ENCODE data around the gene CRCP. TPM values are rescaled to one million over a fixed set of nuclear protein-coding genes. Genes with fewer than 3 reads are reported as not detected.

CRCP gene
- total and polyA plus RNA-seq, 7 donors, result 18.6 to 48.5 (median 25.7) TPM

DNA sequence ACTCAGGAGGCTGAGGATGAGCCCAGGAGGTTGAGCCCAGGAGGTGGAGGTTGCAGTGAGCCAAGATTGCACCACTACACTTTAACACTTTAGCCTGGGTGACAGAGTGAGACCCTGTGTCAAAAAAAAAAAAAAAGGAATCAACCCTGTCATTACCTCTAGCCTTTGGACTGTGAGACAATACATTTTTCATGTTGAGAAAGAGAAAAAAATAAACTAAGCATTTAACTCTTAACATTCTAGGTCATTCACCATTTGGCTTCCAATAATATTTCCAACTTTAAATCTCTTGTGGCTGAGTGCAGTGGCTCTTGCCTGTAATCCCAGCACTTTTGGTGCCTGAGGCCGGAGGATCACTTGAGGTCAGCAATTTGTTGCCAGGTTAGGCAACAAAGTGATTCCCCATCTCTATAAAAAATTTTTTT, 48.6 kb downstream of the CRCP start:
- Histone ChIP-seq H3K9me3 (no peaks in the 10 kb centered on the region), H3K4me3 (no peak overlapping the region), H3K36me3 (peaks cover 0 to 6% (median 0%) of the 10 kb centered on the region in 4 donors), H3K4me1 (no peaks in the 10 kb centered on the region), H3K27ac (no peak overlapping the region), H3K27me3 (no peaks in the 10 kb centered on the region)
- 91 to 93% methylated on average over 1 of the region's 1 CpG for WGBS, 2 donors
- intact Hi-C loops (cut with DNase I), result no loop called here
- no peak for DNase-seq
- TF ChIP-seq EP300 (IDR thresholded peaks at IDR 0.05) (no peak), POLR2AphosphoS5 (IDR thresholded peaks at IDR 0.05) (no peak), POLR2A (IDR thresholded peaks at IDR 0.05) (no peak)
- TF ChIP-seq, protein P1, sequence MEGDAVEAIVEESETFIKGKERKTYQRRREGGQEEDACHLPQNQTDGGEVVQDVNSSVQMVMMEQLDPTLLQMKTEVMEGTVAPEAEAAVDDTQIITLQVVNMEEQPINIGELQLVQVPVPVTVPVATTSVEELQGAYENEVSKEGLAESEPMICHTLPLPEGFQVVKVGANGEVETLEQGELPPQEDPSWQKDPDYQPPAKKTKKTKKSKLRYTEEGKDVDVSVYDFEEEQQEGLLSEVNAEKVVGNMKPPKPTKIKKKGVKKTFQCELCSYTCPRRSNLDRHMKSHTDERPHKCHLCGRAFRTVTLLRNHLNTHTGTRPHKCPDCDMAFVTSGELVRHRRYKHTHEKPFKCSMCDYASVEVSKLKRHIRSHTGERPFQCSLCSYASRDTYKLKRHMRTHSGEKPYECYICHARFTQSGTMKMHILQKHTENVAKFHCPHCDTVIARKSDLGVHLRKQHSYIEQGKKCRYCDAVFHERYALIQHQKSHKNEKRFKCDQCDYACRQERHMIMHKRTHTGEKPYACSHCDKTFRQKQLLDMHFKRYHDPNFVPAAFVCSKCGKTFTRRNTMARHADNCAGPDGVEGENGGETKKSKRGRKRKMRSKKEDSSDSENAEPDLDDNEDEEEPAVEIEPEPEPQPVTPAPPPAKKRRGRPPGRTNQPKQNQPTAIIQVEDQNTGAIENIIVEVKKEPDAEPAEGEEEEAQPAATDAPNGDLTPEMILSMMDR (IDR thresholded peaks at IDR 0.05), result no peak

DNA sequence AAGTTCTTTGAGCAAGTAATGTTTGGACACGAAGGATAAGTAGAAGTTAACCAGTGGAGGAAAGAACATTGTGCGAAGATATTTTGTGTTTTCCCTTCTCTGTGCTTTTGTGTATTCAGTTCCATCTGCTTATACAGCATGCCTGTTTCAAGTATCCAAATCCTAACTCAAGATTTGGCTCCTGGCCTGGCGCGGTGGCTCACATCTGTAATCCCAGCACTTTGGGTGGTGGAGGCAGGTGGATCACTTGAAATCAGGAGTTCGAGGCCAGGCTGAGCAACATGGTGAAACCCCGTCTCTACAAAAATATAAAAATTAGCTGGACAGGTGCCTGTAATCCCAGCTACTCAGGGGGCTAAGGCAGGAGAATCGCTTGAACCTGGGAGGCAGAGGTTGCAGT, 49.7 kb downstream of the CRCP start:
- DNase-seq, result no peak
- TF ChIP-seq, protein P1 (IDR thresholded peaks at IDR 0.05), result no peak
- TF ChIP-seq EP300 (IDR thresholded peaks at IDR 0.05), result no peak
- TF ChIP-seq POLR2AphosphoS5 (IDR thresholded peaks at IDR 0.05), result no peak
- TF ChIP-seq POLR2A (IDR thresholded peaks at IDR 0.05), result no peak
- no peaks in the 10 kb centered on the region for H3K4me1 ChIP-seq
- no peaks in the 10 kb centered on the region for H3K27me3 ChIP-seq
- no peak overlapping the region for H3K4me3 ChIP-seq
- intact Hi-C loops (cut with DNase I), result no loop called here
- 87% methylated on average over 7 of the region's 7 CpGs for WGBS, 2 donors
- H3K27ac ChIP-seq, result no peak overlapping the region
- H3K9me3 ChIP-seq, result no peaks in the 10 kb centered on the region
- no peaks in the 10 kb centered on the region for H3K36me3 ChIP-seq

DNA sequence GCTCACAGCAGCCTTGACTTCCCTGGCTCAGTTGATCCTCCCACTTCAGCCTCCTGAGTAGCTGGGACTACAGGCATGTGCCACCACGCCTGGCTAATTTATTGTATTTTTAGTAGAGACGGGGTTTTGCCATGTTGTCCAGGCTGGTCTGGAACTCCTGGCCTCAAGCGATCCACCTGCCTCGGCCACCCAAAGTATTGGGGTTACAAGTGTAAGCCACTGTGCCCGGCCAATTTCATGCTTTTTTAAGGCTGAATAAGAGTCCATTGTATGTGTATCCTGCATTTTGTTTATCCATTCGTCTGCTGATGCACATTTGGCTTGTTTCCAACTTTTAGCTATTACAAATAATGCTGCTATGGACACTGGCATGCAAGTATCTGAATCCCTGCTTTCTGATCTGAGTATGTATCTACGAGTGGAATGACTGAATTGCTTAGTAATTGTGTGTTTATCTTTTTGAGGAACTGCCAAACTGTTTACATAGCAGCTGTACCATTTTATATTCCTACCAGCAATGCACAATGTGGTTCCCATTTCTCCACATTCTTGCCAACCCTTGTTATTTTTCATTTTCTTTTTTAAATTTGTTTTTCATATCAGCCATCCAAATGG, 53.2 kb downstream of the CRCP start:
- Histone ChIP-seq H3K4me1 (no peaks in the 10 kb centered on the region), H3K4me3 (no peak overlapping the region), H3K9me3 (no peaks in the 10 kb centered on the region), H3K36me3 (no peaks in the 10 kb centered on the region), H3K27me3 (no peaks in the 10 kb centered on the region), H3K27ac (no peak overlapping the region)
- WGBS, 2 donors, result 54 to 68% methylated on average over 7 of the region's 7 CpGs
- intact Hi-C loops (cut with DNase I), result no loop called here
- no peak for DNase-seq
- TF ChIP-seq POLR2A (IDR thresholded peaks at IDR 0.05), result no peak
- TF ChIP-seq EP300 (IDR thresholded peaks at IDR 0.05), result no peak
- TF ChIP-seq, protein P1 (IDR thresholded peaks at IDR 0.05), result no peak
- no peak for TF ChIP-seq POLR2AphosphoS5 (IDR thresholded peaks at IDR 0.05)

DNA sequence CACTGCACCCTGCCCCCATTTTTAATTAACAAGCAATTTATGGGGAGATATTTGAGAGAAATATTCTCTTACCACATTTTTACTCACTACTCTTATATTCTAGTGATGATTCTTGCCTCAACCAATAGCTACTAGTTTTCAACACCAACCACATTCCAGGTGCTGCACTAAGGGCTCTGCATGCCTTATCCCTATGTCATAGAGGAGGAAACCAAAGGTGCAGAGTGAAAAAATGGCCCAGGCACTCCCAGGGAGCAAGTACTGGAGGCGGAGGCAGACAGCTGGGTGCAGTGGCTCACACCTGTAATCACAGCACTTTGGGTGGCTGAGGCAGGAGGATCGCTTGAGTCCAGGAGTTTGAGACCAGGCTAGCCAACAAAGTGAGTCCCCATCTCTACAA, 55.0 kb downstream of the CRCP start:
- Histone ChIP-seq H3K9me3 (no peaks in the 10 kb centered on the region), H3K4me1 (no peaks in the 10 kb centered on the region), H3K27me3 (no peaks in the 10 kb centered on the region), H3K4me3 (no peak overlapping the region), H3K27ac (no peak overlapping the region), H3K36me3 (no peaks in the 10 kb centered on the region)
- no peak for DNase-seq
- TF ChIP-seq POLR2A (IDR thresholded peaks at IDR 0.05), result no peak
- TF ChIP-seq, protein P1 (IDR thresholded peaks at IDR 0.05), result no peak
- no peak for TF ChIP-seq EP300 (IDR thresholded peaks at IDR 0.05)
- no peak for TF ChIP-seq POLR2AphosphoS5 (IDR thresholded peaks at IDR 0.05)
- WGBS, 2 donors, result 91% methylated on average over 2 of the region's 2 CpGs
- intact Hi-C loops (cut with DNase I), result no loop called here

Data from sigmoid colon (tissue), 7 donors.